Measurements from ENCODE around the gene COA1. TPM values are rescaled to one million over a fixed set of nuclear protein-coding genes. Genes with fewer than 3 reads are reported as not detected.

The COA1 gene
- total RNA-seq, 1 donor from 2014 or later, result 47.9 TPM

- Histone ChIP-seq H3K4me1 (no peaks in the 10 kb centered on the region), H3K36me3 (no peaks in the 10 kb centered on the region), H3K9me3 (no peaks in the 10 kb centered on the region), H3K27me3 (no peaks in the 10 kb centered on the region), H3K4me3 (no peak overlapping the region), H3K27ac (no peak overlapping the region)
- intact Hi-C loops (cut with DNase I), result no loop called here
- TF ChIP-seq CTCF (IDR thresholded peaks at IDR 0.05), result no peak
- ATAC-seq (no peak), DNase-seq (no peak)
Measured at GRCh38 chr7:43686991-43687390, 42.3 kb downstream of the COA1 start.

- H3K9me3 ChIP-seq, result no peaks in the 10 kb centered on the region
- no peak overlapping the region for H3K27ac ChIP-seq
Measured at GRCh38 chr7:43680736-43681135, 48.6 kb downstream of the COA1 start.

GRCh38 chr7:43679210-43680068 is 49.9 kb downstream of the COA1 start:
- Histone ChIP-seq H3K4me3 (no peak overlapping the region), H3K4me1 (peaks cover 7% of the 10 kb centered on the region), H3K9me3 (no peaks in the 10 kb centered on the region), H3K36me3 (no peaks in the 10 kb centered on the region), H3K27me3 (no peaks in the 10 kb centered on the region), H3K27ac (no peak overlapping the region)
- intact Hi-C loops (cut with DNase I), result no loop called here
- no peak for TF ChIP-seq CTCF (IDR thresholded peaks at IDR 0.05)
- ATAC-seq, result no peak
- DNase-seq, result no peak

More at GRCh38 chr7:43680736-43681135, 48.6 kb downstream of the COA1 start:
- no peaks in the 10 kb centered on the region for H3K27me3 ChIP-seq
- peaks cover 3% of the 10 kb centered on the region for H3K4me1 ChIP-seq
- H3K4me3 ChIP-seq, result no peak overlapping the region
- no peak for DNase-seq
- intact Hi-C loops (cut with DNase I), result no loop called here
- ATAC-seq, result no peak
- H3K36me3 ChIP-seq, result no peaks in the 10 kb centered on the region
- no peak for TF ChIP-seq CTCF (IDR thresholded peaks at IDR 0.05)

- ATAC-seq (no peak), DNase-seq (no peak)
- no peak for TF ChIP-seq CTCF (IDR thresholded peaks at IDR 0.05)
- H3K36me3 ChIP-seq, result no peaks in the 10 kb centered on the region
- intact Hi-C loops (cut with DNase I), result no loop called here
- no peak overlapping the region for H3K4me3 ChIP-seq
- no peaks in the 10 kb centered on the region for H3K27me3 ChIP-seq
- H3K4me1 ChIP-seq, result peaks cover 12% of the 10 kb centered on the region
- no peak overlapping the region for H3K27ac ChIP-seq
- H3K9me3 ChIP-seq, result no peaks in the 10 kb centered on the region
Measured at GRCh38 chr7:43678315-43678714, 51.0 kb downstream of the COA1 start.

- H3K36me3 ChIP-seq, result no peaks in the 10 kb centered on the region
- intact Hi-C loops (cut with DNase I), result no loop called here
- H3K4me1 ChIP-seq, result peaks cover 12% of the 10 kb centered on the region
- H3K4me3 ChIP-seq, result no peak overlapping the region
- ATAC-seq (no peak), DNase-seq (no peak)
- H3K9me3 ChIP-seq, result no peaks in the 10 kb centered on the region
- no peak overlapping the region for H3K27ac ChIP-seq
- no peak for TF ChIP-seq CTCF (IDR thresholded peaks at IDR 0.05)
- no peaks in the 10 kb centered on the region for H3K27me3 ChIP-seq
Measured at GRCh38 chr7:43677864-43678263, 51.5 kb downstream of the COA1 start.
